ENCODE measurements around the gene PHAF1.

PHAF1 gene

GRCh38 chr16:67181346-67181745 is 71.6 kb downstream of the PHAF1 start:
- DNase-seq (ENCODE audit: low read depth), result no peak
- no peak for TF ChIP-seq CTCF (IDR thresholded peaks at IDR 0.05; ENCODE audit: low read depth, low read length, missing control alignments)
- no peak overlapping the region for H3K4me3 ChIP-seq (ENCODE audit: low read depth, low read length)

- no peak for TF ChIP-seq CTCF (IDR thresholded peaks at IDR 0.05; ENCODE audit: low read depth, low read length, missing control alignments)
- DNase-seq (ENCODE audit: low read depth), result no peak
- H3K4me3 ChIP-seq (ENCODE audit: low read depth, low read length), result peak overlapping the region; percentile 84; the same call in 1 of the 2 replicates
These were observed 72.5 kb downstream of the PHAF1 start for GRCh38 chr16:67182288-67182687.

GRCh38 chr16:67183284-67183626 is 73.5 kb downstream of the PHAF1 start:
- DNase-seq (ENCODE audit: low read depth), result no peak
- no peak for TF ChIP-seq CTCF (IDR thresholded peaks at IDR 0.05; ENCODE audit: low read depth, low read length, missing control alignments)
- H3K4me3 ChIP-seq (ENCODE audit: low read depth, low read length), result peak overlapping the region; percentile 84

- H3K4me3 ChIP-seq (ENCODE audit: low read depth, low read length), result peak within 1 kb of the TSS; percentile 84
- no peak for TF ChIP-seq CTCF (IDR thresholded peaks at IDR 0.05; ENCODE audit: low read depth, low read length, missing control alignments)
- DNase-seq (ENCODE audit: low read depth), result peak; percentile 96
These were observed 74.1 kb downstream of the PHAF1 start, which contains the start of gene MATCAP1 for GRCh38 chr16:67183627-67184452. TSS of gene MATCAP1 (minus strand) at chr16:67183963. CDS start at chr16:67180610, 3,353 bp downstream.

GRCh38 chr16:67184453-67184994 is 74.8 kb downstream of the PHAF1 start:
- no peak for DNase-seq (ENCODE audit: low read depth)
- TF ChIP-seq CTCF (IDR thresholded peaks at IDR 0.05; ENCODE audit: low read depth, low read length, missing control alignments), result no peak
- H3K4me3 ChIP-seq (ENCODE audit: low read depth, low read length), result peak overlapping the region; percentile 84

- no peak for DNase-seq (ENCODE audit: low read depth)
- no peak overlapping the region for H3K4me3 ChIP-seq (ENCODE audit: low read depth, low read length)
- TF ChIP-seq CTCF (IDR thresholded peaks at IDR 0.05; ENCODE audit: low read depth, low read length, missing control alignments), result peak; percentile 89
These were observed 75.4 kb downstream of the PHAF1 start for GRCh38 chr16:67184995-67185650.
